C4-2B (cell line): ENCODE results near the gene STRN3.

Source experiments
- ZFX ChIP-seq: fragments of 450-650 bp; IDR thresholded peaks from 2 replicates; pipeline ENCODE4 v1.6.1; 2017
- TF ChIP-seq, protein P1 (sequence below): fragments of 450-650 bp; conservative IDR thresholded peaks from 2 replicates; pipeline ENCODE4 v1.5.1; 2017; ENCODE audit warnings: mild to moderate bottlenecking

GRCh38 chr14:30960216-30960615 lies 66.0 kb downstream of the STRN3 start:
- TF ChIP-seq, protein P1, sequence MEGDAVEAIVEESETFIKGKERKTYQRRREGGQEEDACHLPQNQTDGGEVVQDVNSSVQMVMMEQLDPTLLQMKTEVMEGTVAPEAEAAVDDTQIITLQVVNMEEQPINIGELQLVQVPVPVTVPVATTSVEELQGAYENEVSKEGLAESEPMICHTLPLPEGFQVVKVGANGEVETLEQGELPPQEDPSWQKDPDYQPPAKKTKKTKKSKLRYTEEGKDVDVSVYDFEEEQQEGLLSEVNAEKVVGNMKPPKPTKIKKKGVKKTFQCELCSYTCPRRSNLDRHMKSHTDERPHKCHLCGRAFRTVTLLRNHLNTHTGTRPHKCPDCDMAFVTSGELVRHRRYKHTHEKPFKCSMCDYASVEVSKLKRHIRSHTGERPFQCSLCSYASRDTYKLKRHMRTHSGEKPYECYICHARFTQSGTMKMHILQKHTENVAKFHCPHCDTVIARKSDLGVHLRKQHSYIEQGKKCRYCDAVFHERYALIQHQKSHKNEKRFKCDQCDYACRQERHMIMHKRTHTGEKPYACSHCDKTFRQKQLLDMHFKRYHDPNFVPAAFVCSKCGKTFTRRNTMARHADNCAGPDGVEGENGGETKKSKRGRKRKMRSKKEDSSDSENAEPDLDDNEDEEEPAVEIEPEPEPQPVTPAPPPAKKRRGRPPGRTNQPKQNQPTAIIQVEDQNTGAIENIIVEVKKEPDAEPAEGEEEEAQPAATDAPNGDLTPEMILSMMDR = no peak
- TF ChIP-seq ZFX = no peak
